Right lobe of liver (tissue), 4 donors: ENCODE data around the gene HOXA4.

Experiments
- POLR2A ChIP-seq: fragments of 450-650 bp; IDR thresholded peaks from one replicate; pipeline ENCODE4 v1.6.1; 2017; ENCODE audit warnings: antibody characterized with exemption, mild to moderate bottlenecking
- TF ChIP-seq, protein P1 (sequence below), 4 donors: fragments of 200-600 bp in 3 of 4; fragments of 450-650 bp in 1 of 4; IDR thresholded peaks; one replicate each; pipeline versions ENCODE4 v1.5.1 to v1.8.0; 2016 to 2022; ENCODE audit warnings: antibody characterized with exemption in 4 of 4, mild to moderate bottlenecking in 2 of 4
- donor health status: DM: no; HTN: no; CAD: no.
- donor health status: DM: no; HTN: no; CAD: no.
- donor health status: DM: no; HTN: yes; CAD: no.

DNA sequence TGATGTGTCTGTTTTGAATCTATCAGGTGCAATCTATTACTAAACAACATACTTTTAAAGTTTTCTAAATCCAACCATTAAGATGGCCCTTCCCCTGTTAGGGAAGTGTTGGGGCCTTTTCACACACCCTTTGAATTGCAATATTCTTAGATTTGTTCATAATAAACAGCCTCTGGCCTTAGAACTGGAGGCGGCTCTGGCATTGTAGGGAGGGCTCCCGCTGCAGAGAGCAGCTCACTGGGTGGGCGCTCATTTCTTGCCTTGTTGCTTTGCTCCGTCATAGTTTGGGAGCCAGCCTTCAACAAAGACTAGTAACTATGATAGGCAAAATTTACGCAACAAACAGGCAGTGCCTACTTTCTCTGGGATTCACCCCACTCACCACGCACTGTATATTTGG, 47.8 kb upstream of the HOXA4 start:
- TF ChIP-seq, protein P1, sequence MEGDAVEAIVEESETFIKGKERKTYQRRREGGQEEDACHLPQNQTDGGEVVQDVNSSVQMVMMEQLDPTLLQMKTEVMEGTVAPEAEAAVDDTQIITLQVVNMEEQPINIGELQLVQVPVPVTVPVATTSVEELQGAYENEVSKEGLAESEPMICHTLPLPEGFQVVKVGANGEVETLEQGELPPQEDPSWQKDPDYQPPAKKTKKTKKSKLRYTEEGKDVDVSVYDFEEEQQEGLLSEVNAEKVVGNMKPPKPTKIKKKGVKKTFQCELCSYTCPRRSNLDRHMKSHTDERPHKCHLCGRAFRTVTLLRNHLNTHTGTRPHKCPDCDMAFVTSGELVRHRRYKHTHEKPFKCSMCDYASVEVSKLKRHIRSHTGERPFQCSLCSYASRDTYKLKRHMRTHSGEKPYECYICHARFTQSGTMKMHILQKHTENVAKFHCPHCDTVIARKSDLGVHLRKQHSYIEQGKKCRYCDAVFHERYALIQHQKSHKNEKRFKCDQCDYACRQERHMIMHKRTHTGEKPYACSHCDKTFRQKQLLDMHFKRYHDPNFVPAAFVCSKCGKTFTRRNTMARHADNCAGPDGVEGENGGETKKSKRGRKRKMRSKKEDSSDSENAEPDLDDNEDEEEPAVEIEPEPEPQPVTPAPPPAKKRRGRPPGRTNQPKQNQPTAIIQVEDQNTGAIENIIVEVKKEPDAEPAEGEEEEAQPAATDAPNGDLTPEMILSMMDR (IDR thresholded peaks at IDR 0.05): no peak
- TF ChIP-seq POLR2A: no peak
